ELR (cell line): ENCODE data around the gene NYAP2.

Source experiments
- DNase-seq: peaks from one replicate; pipeline ENCODE4 v3.0.0-alpha.2; 2015; ENCODE audit warnings: low read depth

Gene NYAP2

DNA sequence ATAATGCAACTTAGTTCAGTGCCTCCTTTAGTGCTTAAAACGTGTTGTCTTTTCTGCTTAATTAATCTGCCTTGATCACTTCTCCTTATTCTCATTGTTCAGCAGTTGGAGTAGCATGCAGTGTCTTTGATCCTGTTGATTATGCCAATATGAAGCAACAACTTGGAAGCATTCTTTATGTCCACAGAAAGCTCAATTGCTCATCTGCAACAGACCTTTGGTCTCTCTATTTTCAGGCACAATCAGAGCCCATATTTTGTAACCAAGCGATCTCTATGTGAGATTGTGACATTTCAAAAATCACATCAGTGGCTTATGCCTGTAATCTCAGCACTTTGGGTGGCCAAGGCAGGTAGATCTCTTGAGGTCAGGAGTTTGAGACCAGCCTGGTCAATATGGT lies 217.3 kb downstream of the NYAP2 start:
- no peak for DNase-seq

DNA sequence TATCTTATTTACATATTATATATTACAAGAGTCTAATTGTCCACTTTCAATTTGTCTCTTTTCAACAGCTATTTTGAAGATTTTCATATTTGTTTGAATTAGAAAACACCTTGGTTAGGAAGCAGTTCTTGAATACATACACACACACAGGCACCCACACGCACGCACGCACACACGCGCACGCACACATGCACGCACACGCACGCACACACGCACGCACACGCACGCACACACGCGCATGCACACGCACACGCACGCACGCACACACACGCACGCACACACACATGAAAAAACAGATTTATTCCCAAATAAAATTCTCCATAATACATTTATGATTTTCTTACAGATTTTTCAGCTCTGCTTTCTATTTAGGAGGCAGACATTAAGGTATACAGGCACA lies 220.7 kb downstream of the NYAP2 start:
- DNase-seq, result no peak

DNA sequence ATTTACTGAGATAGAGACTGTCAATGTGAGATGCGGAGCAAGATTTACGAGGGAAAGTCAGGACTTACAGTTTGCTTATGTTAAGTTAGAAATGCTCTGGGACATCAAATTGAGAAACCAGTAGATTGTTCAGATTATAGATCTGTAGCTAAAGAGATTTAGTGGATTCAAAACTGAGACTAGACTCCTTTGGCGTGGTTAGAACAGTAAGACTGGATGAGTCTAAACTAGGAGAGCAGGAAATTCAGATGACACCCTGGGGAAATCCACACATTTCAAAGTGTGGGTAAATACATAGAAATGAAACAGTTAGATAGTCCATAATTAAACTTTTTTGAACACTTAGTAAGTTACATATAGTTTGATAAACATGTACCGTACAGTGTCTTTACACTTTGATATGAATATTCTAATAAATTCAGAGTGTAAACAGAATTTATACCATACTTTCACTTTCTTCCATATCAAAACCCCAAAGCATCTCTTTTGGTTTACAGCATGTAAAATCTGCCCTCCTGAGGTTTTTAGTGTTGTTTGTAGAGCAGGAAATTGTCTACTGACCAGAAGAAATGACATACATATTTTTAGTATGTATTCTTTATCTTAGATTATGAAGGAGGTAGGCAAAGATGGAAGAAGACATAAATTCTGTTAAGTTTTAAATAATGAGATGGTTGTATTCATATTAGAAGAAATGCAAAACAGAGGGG lies 231.5 kb downstream of the NYAP2 start:
- DNase-seq, result no peak

DNA sequence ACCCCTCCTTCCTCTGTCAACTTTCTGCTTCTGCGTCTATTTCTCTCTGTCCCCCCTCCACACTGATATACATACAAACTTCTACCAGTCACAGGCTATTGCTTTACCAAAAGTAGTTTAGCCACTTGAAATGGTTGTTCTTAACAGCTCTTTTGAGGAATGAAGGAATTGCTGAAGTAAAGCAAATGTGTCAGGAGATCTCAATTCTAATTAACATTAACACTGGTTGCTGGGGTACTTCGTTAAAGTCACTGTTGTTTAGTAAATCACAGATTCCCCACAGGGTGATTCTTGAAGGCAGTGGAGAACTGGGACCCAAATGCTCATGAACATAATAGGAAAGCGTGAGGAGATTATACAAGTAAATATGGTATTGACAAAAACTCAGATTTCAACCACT lies 232.8 kb downstream of the NYAP2 start:
- no peak for DNase-seq

DNA sequence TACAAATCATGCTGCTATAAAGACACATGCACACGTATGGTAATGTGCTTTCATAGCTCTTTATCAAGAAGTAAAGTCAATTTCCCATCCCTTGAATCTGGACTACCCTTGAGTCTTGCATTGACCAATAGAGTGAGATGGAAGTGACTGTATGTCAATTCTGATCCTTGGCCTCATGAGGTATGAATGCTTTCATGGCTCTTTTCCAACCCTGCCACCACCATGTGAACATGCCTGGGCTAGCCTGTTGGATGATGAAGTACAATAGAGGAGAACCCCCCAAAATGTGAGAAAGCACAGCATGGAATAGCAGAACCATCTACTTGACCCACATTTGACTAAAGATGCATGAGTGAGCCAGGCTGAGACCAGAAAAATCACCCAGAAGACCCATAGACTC lies 237.0 kb downstream of the NYAP2 start:
- no peak for DNase-seq

DNA sequence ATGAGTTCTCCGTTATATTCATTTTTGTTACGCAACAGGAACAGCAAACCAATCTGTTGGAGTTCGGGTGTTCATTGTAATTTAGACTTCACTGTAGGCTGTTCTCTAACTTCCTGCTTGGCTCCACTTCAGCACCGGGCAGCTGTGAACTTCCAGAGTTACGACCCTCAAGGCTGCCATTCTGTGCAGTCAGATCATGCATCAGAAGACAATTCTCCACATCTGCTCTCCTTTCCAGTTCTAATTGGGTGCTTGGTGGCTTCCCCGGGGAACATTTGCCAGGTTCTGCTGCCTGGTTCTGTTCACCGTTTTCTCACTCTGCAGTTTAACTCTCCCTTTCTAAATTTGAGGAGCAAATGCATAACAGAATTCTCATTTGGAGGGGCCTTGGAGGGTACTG lies 237.7 kb downstream of the NYAP2 start:
- DNase-seq, result peak; percentile 4

DNA sequence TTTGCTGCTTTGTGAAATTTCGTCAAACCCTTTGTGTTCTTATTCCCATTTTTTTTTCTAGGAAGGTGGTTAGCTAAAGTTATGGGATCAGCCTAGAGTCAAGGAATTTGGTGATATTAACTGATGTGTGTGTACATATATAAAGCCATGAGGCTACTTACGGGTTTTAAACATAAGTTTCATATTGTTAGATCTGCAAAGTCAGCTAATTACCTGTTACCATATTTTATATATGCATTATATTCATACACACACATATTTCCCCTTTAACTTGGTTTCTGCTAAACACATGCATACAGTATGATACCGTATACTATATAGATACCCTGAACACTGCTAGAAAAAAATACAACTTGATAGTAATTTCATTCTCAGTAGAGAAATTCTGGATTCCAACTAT lies 241.0 kb downstream of the NYAP2 start:
- no peak for DNase-seq

DNA sequence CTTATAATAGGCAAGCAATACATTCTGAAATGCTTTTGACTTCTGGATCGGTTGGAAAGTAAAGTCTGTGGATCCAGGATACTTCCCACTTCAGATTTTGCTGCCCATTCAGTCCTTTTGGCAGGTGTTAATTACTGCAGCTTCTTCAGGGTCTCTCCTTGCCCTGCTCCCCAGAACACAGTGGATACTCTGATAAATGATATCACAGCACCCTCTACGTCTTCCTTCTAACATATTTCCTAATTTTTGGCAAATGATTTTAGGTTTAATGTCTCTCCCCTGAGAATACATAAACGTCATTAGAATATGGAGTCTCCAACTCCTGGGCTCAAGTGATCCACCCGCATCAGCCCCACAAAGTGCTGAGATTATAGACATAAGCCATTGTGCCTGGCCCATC lies 249.8 kb downstream of the NYAP2 start:
- DNase-seq, result no peak

DNA sequence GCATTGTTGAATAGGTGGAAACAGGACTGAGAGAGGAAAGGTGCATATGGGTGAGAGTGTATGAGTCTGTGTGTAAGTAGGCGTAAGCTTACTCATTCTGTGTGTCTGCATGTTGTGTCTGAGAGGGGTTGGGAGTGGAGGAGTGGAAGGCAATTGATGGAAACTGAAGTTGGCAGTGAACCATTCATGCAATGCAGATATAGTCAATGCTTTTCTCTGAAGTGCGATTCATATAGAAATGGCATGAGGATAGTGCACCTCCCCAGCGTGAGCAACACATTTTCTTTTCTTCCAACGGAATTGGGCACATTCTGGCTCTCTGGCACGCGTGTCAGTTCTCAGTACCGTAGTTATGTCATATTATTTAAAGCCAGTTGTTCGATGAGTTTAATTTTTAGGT lies 250.5 kb downstream of the NYAP2 start:
- no peak for DNase-seq

DNA sequence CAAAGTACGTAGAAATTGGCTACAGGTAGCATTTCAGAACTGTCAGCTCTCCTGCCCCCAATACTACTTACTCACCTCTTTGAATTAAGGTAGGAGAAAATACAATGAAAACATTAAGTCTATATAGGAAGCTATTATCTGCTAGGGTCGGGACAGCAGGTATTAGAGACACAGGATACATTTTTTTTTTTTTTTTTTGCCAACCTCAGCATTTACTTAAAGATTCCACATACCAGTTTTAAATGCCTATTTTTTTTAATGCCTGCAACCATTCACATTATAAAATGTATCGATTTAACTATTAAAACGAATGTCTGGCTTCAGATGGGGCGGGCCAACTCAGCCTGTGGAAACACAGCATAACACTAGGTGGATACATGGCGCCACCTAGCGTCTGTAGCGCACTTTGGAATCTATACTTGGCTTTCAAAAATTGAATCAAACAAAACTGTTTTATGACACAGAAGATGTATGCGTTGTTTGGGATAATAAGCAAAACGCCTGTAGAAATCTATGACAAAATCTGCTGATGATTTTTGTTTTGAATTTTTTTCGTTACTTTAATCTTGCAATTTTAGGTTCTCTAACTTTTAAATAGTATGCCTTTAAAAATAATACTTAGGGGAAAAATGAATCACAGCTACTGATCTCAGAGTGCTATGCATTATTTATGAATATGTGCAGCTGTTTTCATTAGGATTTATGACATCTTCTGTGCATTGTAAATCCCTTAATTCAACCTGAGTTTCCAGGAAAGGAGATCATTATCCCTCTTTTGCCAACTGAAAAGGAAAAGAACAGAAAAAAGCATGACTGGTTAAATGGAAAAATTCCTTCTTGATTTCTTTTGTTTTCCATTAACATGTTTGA lies 261.0 kb downstream of the NYAP2 start:
- DNase-seq, result peak; percentile 77

DNA sequence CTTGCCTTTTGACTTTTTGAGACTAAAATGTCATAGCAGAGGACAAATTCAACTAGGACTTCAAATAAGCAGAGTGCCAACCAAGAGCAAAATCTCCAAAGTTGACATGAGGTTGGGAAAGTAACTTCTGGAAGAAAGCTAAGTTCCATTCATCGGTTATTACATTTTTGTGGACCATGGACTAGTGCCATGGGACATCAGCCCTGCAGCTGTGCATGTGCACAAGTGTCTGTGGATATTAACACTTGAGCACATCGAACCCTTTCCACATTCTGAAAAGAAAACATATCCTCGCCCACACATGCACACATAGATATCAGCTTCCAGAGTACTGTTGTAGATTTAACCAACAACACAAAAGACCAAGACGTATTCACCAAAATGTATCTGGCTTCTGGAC lies 262.6 kb downstream of the NYAP2 start:
- no peak for DNase-seq

DNA sequence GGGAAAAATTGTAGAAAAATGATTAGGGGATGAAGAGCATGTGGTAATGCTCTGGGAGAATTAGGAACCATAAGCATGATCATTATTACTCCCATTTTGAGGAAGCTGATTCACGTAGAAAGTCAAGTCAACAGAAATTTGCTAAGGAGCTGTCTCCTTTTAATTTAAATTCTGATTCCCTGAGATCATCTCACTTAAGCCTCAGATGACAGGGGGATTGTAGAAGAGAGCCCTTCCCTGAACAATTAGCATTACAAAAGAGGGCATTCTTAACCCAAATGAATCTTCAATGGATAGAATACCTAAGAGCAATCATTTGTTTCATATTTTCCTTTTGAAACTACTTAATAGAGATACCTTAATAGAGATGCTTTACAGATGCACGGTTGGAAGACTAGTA lies 267.9 kb downstream of the NYAP2 start:
- DNase-seq, result no peak

DNA sequence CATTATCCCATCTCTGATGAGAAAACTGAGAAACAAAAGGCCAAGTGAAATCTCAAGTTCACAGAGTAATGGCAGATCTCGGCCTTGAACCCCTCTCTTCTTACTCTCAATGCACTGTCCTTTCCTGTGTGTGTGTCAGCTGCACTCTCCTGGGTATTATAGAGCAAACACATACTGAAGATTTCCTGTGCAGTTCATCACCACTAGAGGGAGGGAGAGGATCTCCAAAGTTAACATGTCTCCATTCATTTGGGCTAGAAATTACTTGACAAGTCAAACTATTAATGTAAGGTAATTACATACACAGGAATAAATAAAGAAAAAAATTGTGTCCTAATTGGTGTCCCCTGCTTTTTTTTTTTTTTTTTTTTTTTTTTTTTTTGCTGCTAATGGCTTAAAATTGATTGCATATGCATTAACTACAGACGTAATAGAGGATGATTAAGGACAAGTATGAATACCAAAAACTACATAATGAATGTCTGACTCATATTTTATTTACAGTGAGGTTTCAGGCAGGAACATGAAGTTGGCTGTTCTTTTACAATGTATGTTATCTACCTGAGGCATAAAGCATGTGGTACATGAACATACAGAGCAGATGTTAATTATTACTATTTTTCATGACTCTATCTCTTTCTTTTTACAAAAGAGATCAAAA lies 269.2 kb downstream of the NYAP2 start:
- DNase-seq, result peak; percentile 80

DNA sequence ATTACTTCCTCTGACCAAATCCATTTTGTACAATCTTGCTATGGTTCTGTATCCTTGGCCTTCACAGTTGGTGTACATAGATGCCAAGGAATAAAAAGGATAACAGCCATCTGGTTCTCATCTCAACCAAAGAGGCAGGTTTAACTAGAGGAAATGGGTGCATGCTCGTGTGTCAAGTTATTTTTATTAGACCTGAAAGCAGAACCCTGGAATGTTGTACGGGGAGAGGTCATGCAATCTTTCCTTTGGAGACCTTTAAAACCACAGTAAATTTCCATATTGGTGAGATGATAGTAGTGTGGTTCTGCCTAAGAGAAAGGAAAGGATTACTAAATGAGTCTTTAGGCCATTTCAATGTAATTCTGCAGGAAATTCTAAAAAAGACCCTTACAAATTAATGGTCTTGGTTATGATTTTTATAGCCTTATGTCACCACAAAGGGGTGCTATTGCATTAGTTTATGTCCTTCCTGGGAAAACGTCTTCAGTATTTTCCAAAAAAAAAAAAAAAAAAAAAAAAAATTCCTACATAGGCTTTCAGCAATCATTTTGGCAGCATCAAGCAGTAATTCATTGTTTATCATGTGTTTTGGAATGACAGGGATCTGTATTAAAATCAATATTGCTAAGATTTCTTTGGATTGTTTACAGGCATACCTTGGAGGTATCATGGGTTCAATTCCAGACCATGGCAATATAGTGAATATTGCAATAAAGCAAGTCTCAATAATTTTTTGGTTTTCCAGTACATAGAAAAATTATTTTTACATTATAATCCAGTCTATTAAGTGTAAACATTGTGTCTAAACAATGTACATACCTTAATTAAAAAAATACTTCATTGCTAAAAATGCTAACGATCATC lies 270.8 kb downstream of the NYAP2 start:
- DNase-seq, result peak; percentile 75

DNA sequence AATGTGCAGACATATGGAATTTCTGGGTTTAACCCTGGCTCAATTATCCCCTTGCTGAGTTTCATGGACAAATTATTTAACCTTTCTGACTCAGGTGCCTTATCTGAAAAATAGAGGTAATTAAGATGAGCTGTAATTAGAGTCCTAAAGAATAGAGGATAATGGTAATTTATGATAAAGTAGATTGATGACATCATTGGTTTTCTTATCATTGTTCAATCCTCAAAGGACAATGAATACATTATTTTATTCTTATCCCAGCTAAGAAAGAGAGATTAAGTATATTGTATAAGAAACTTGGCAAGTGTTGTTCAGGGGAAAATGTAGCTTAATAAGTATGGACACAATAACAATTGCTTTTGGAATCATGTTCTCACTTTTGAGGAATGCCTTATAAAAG lies 279.3 kb downstream of the NYAP2 start:
- no peak for DNase-seq

DNA sequence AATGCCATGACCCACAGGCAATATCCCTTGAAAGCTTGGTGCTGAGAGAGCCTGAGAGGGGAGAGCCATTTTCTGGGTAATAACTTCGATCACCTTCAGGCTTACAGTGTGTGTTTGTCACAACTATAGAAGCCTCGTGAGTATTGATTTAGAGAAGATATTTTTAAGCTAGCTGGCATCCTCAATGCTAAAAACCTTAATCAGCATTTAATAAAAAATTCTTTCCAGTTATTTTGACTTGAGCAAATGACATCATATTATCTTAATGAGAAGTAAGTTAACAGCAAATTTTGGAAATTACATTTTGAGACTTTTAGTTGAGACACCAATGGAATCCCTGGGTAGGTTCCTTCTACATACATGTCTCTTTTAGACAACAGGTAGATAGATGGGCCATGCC lies 283.7 kb downstream of the NYAP2 start:
- DNase-seq, result no peak

DNA sequence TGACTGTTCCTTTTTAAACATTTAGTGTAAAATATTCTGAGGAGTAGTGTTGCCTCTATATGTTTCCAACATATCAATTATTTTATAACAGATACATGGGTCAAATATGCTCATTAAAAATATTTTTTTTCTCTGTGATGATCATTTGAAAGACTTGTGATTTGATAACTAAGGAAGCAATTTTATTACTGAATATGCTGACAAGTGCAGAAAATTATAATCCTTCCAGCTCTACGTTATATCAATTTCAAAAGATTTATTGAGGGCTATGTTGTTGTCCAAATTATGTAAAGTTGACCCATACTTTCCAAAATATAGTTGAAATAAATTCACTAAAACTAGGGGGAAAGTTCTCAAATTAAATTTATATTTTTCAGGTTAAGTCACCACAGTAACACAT lies 290.6 kb downstream of the NYAP2 start:
- no peak for DNase-seq

DNA sequence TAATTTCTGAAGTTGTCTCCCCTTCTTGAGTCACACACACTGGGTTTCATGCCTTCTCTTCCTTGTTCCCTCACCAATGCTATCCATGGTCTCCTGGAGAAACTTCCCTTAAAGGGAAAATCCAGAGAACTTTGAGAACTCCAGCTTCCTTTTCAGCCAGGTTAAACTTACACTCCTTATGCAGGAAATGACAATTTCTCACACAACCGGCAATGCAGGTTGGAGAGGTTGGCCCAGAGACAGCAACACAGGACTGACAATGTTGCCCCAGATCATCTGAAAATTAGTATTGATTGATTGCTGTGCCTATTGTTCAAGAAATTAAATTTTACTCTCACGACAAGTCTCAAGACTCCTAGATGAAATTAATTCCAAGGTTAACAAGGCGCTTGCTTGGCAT lies 292.2 kb downstream of the NYAP2 start:
- no peak for DNase-seq

DNA sequence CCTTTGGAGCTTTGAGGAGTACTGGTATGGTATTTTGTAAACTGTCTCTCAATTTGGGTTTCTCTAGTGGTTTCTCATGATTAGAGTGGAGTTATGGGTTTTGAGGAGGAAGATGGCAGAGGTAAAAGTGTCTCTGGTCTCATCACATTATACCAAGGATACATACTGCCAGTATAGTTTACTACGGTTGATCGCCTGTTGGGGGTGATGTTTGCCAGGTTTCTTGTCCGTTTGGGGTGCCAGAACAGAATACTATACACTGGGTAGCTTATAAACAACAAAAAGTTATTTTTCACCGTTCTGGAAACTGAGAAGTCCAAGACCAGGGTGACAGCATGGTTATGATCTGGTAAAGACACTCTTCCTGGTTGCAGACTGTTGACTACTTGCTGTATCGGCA lies 293.7 kb downstream of the NYAP2 start:
- no peak for DNase-seq

DNA sequence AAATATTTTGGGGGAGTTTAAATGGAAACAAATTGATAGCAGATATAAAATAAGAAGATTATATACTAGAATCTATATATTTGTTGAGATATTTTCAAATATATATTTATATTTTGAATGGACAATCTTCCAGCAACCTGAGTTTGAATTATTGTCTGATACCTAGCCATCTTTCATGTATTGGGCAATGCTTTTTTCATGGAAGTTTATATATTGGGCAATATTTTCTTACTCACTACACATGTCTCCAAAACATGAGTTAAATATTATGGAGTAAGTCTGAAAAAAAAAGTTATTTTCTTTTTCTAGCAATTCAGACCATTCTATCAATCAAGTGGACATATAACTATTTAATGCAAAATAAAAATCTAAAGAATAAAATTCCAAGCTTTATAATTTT lies 295.2 kb downstream of the NYAP2 start:
- DNase-seq, result no peak

DNA sequence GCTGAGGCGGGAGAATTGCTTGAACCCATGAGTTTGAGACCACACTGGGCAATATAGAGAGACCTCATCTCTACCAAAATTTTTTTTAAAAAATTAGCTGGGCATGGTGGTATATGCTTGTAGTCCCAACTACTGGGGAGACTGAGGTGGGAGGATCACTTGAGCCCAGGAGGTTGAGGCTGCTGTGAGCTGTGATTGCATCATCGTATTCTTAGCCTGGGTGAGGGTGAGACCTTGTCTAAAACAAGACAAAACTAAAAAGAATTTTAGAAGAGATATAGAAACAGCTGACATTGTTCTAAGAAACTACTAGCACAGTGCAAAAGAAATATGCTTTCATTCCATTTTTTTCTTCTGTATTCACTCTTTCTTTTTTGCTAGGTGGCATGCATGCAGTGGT lies 298.4 kb downstream of the NYAP2 start:
- no peak for DNase-seq
